PC-9 (cell line): Measurements from ENCODE around the gene PLA2G2D.

ENCODE experiments used
- CTCF ChIP-seq: fragments of 200-600 bp; sonication (generic); conservative IDR thresholded peaks from 2 replicates; pipeline ENCODE4 v1.6.1; 2017; ENCODE audit warnings: mixed run types, antibody characterized with exemption, mild to moderate bottlenecking, moderate library complexity
- EZH2 ChIP-seq: fragments of 200-600 bp; sonication (generic); IDR thresholded peaks from 2 replicates; pipeline ENCODE4 v1.8.0; 2017; ENCODE audit warnings: antibody characterized with exemption, low read depth

- TF ChIP-seq CTCF (no peak), EZH2 (no peak)
These were observed 5.2 kb upstream of the PLA2G2D start for GRCh38 chr1:20124456-20125057.
